Keratinocyte (primary cell): ENCODE results near the gene JDP2. TPM values are rescaled to one million over a fixed set of nuclear protein-coding genes. Genes with fewer than 3 reads are reported as not detected.

Source experiments
- DNase-seq: peaks from one replicate; pipeline ENCODE4 v3.0.0-alpha.2; 2011; ENCODE audit warnings: low read depth, missing footprints, low spot score
- FAIRE-seq: peaks from 2 replicates; lab custom pipeline; 2011; peaks lifted over from hg19 to GRCh38; lab: Jason Lieb, UNC
- H2AFZ ChIP-seq: 2 replicates; pipeline ENCODE4 v1.6.0; 2012; ENCODE audit warnings: low read length, control low read depth, inconsistent platforms; ENCODE audit not compliant: control insufficient read depth
- H3K27ac ChIP-seq: 2 replicates; pipeline ENCODE4 v1.5.1; 2011; ENCODE audit warnings: low read length; ENCODE audit not compliant: control insufficient read depth, insufficient read depth
- H3K27me3 ChIP-seq: 3 replicates; pipeline ENCODE4 v1.6.0; 2011; ENCODE audit warnings: low read length; ENCODE audit not compliant: control insufficient read depth, insufficient read depth; ENCODE audit errors: extremely low read depth
- H3K36me3 ChIP-seq, 2 experiments: 2 replicates in 1 of 2; 3 replicates in 1 of 2; pipeline ENCODE4 v1.5.1; 2011; ENCODE audit warnings: low read length in 2 of 2, mild to moderate bottlenecking in 1 of 2; ENCODE audit not compliant: control insufficient read depth in 2 of 2, insufficient read depth in 2 of 2; ENCODE audit errors: extremely low read depth in 1 of 2
- H3K4me1 ChIP-seq: 3 replicates; pipeline ENCODE4 v1.5.1; 2011; ENCODE audit warnings: low read length; ENCODE audit not compliant: control insufficient read depth, insufficient read depth; ENCODE audit errors: extremely low read depth
- H3K4me2 ChIP-seq: 3 replicates; pipeline ENCODE4 v1.6.0; 2011; ENCODE audit warnings: low read depth, low read length; ENCODE audit not compliant: control insufficient read depth, insufficient read depth; ENCODE audit errors: extremely low read depth
- H3K4me3 ChIP-seq, 3 experiments: fragments of 200-600 bp in 1 of 3; sonication (generic) in 1 of 3; 2 replicates in 2 of 3; 3 replicates in 1 of 3; pipeline ENCODE4 v1.5.1; 2011 to 2016; ENCODE audit warnings: low read length in 3 of 3, mild to moderate bottlenecking in 3 of 3, control low read depth in 2 of 3, inconsistent platforms in 1 of 3, low read depth in 1 of 3, mixed read lengths in 1 of 3, mixed run types in 1 of 3, moderate library complexity in 1 of 3; ENCODE audit not compliant: control insufficient read depth in 2 of 3, insufficient read depth in 2 of 3; ENCODE audit errors: extremely low read depth in 1 of 3
- H3K79me2 ChIP-seq: 2 replicates; pipeline ENCODE4 v1.6.0; 2012; ENCODE audit warnings: low read length; ENCODE audit not compliant: control insufficient read depth, insufficient read depth
- H3K9ac ChIP-seq: 3 replicates; pipeline ENCODE4 v1.6.0; 2011; ENCODE audit warnings: low read length; ENCODE audit not compliant: control insufficient read depth, insufficient read depth; ENCODE audit errors: extremely low read depth
- H3K9me1 ChIP-seq: 3 replicates; pipeline ENCODE4 v1.6.0; 2011; ENCODE audit warnings: low read length; ENCODE audit not compliant: control insufficient read depth, insufficient read depth; ENCODE audit errors: extremely low read depth
- H3K9me3 ChIP-seq: 2 replicates; pipeline ENCODE4 v1.5.1; 2012; ENCODE audit warnings: low read depth, low read length; ENCODE audit not compliant: control insufficient read depth
- H4K20me1 ChIP-seq: 3 replicates; pipeline ENCODE4 v1.6.0; 2011; ENCODE audit warnings: low read length; ENCODE audit not compliant: control insufficient read depth, insufficient read depth; ENCODE audit errors: extremely low read depth
- CTCF ChIP-seq, 3 experiments: IDR thresholded peaks in 1 of 3; conservative IDR thresholded peaks in 1 of 3; optimal IDR thresholded peaks in 1 of 3; 2 replicates in 2 of 3; 3 replicates in 1 of 3; pipeline versions ENCODE3 to v1.5.1; 2011; ENCODE audit warnings: low read length in 3 of 3, mild to moderate bottlenecking in 3 of 3, moderate library complexity in 2 of 3, control low read depth in 1 of 3, inconsistent platforms in 1 of 3; ENCODE audit not compliant: insufficient read depth in 2 of 3; ENCODE audit errors: extremely low read depth in 1 of 3
- EZH2 ChIP-seq: IDR thresholded peaks from one replicate; pipeline ENCODE4 v1.6.1; 2012; ENCODE audit warnings: inconsistent platforms, mild to moderate bottlenecking, low read length, moderate library complexity
- dilution Hi-C: fragments of 300-500 bp; cut with MboI; formaldehyde crosslinking; loops from one replicate; pipeline ENCODE4 v1.7.0; 2020; ENCODE audit warnings: low sequenced_read_pairs; ENCODE audit not compliant: extremely low pct_ligation_motif_present
- polyA plus RNA-seq, 5 experiments: library from polyadenylated mRNA; depleted of rRNA in 3 of 5; stranded (reverse) in 3 of 5; stranded (forward) in 1 of 5; unstranded in 1 of 5; fragments of >200 nt; gene quantifications; 1 replicate in 1 of 5; 2 replicates in 3 of 5; 3 replicates in 1 of 5; pipeline versions ENCODE4 v1.2.1 to v1.2.3, GENCODE V29; 2011 to 2012; ENCODE audit warnings: missing spikeins in 2 of 5, low read depth in 1 of 5, low replicate concordance in 1 of 5

Gene JDP2
- polyA plus RNA-seq, 1 donor (not counting 4 experiments of a cell fraction or from before 2014, with no cell fraction given): 13.5 TPM

GRCh38 chr14:75439989-75440388 is 12.2 kb downstream of the JDP2 start:
- peaks cover 4% of the 10 kb centered on the region for H4K20me1 ChIP-seq
- TF ChIP-seq EZH2 (no peak), CTCF (optimal IDR thresholded peaks at IDR 0.05 in 1 of 3, IDR thresholded peaks at IDR 0.05 in 1 of 3, conservative IDR thresholded peaks at IDR 0.05 in 1 of 3; ENCODE audit: extremely low read depth in 1 of 3, insufficient read depth in 2 of 3, low read length in 3 of 3) (no peak)
- no peaks in the 10 kb centered on the region for H3K27me3 ChIP-seq
- H3K79me2 ChIP-seq: no peaks in the 10 kb centered on the region
- no peak overlapping the region for H3K27ac ChIP-seq
- no peak for DNase-seq
- no peak overlapping the region for H3K4me2 ChIP-seq
- H3K9me1 ChIP-seq: no peaks in the 10 kb centered on the region
- H3K9ac ChIP-seq: no peak overlapping the region
- H3K4me3 ChIP-seq: no peak overlapping the region
- FAIRE-seq: no peak
- no peaks in the 10 kb centered on the region for H3K9me3 ChIP-seq
- dilution Hi-C loops: no loop called here
- H3K36me3 ChIP-seq: peaks cover 15 to 40% of the 10 kb centered on the region in 2 experiments
- H2AFZ ChIP-seq: no peak overlapping the region
- H3K4me1 ChIP-seq: peaks cover 4% of the 10 kb centered on the region

GRCh38 chr14:75440733-75441477 is 13.1 kb downstream of the JDP2 start:
- no peak overlapping the region for H3K9ac ChIP-seq
- H3K36me3 ChIP-seq: peaks cover 14 to 41% of the 10 kb centered on the region in 2 experiments
- H3K79me2 ChIP-seq: no peaks in the 10 kb centered on the region
- no peak overlapping the region for H3K4me3 ChIP-seq
- no peak for FAIRE-seq
- H2AFZ ChIP-seq: no peak overlapping the region
- dilution Hi-C loops: no loop called here
- TF ChIP-seq CTCF (optimal IDR thresholded peaks at IDR 0.05 in 1 of 3, IDR thresholded peaks at IDR 0.05 in 1 of 3, conservative IDR thresholded peaks at IDR 0.05 in 1 of 3; ENCODE audit: extremely low read depth in 1 of 3, insufficient read depth in 2 of 3, low read length in 3 of 3): no peak
- TF ChIP-seq EZH2: no peak
- H4K20me1 ChIP-seq: peaks cover 4% of the 10 kb centered on the region
- no peaks in the 10 kb centered on the region for H3K9me1 ChIP-seq
- H3K27me3 ChIP-seq: no peaks in the 10 kb centered on the region
- H3K4me1 ChIP-seq: peaks cover 4% of the 10 kb centered on the region
- no peak overlapping the region for H3K4me2 ChIP-seq
- H3K9me3 ChIP-seq: no peaks in the 10 kb centered on the region
- no peak for DNase-seq
- no peak overlapping the region for H3K27ac ChIP-seq
